B cell (primary cell): ENCODE data around the gene SPTBN1. TPM values are rescaled to one million over a fixed set of nuclear protein-coding genes. Genes with fewer than 3 reads are reported as not detected.

Experiments
- ATAC-seq: fragments of 200-7000 bp; cut with Tn5 transposase; one replicate; pipeline ENCODE4 v1.10.0; 2021; ENCODE audit warnings: low read depth, mild to moderate bottlenecking, moderate number of reproducible peaks, moderate library complexity
- CTCF ChIA-PET: fragments of 350-600 bp; sonication (Branson Sonifier 250); formaldehyde crosslinking; loops from one replicate; lab custom pipeline; 2021; ENCODE audit warnings: antibody characterized with exemption, inconsistent platforms; lab: Charles Lee
- POLR2A ChIA-PET: fragments of 350-600 bp; sonication (Branson Sonifier 250); formaldehyde crosslinking; loops from one replicate; lab custom pipeline; 2021; ENCODE audit warnings: antibody characterized with exemption; lab: Charles Lee
- DNase-seq: peaks from one replicate; pipeline ENCODE4 v3.0.0; 2013
- H2AFZ ChIP-seq: 2 replicates; pipeline ENCODE4 v1.6.1; 2012; ENCODE audit warnings: mild to moderate bottlenecking, low read depth, low read length; ENCODE audit not compliant: insufficient read depth, poor library complexity, severe bottlenecking
- H3K27ac ChIP-seq, 2 donors: 1 replicate in 1 of 2; 2 replicates in 1 of 2; pipeline ENCODE4 v1.5.1; 2012 to 2013; ENCODE audit warnings: low read length in 2 of 2, mild to moderate bottlenecking in 2 of 2, moderate library complexity in 1 of 2
- H3K27me3 ChIP-seq, 4 experiments: fragments of 200-600 bp in 1 of 4; sonication (generic) in 1 of 4; replicated peaks in 1 of 4; 1 replicate in 2 of 4; 2 replicates in 2 of 4; pipeline versions ENCODE4 v1.6.1 to v1.7.0; 2013 to 2016; ENCODE audit warnings: low read length in 3 of 4, mild to moderate bottlenecking in 2 of 4, mixed read lengths in 1 of 4, moderate library complexity in 1 of 4; ENCODE audit not compliant: insufficient read depth in 4 of 4, control insufficient read depth in 3 of 4; ENCODE audit errors: control extremely low read depth in 1 of 4
- H3K36me3 ChIP-seq, 2 experiments: replicated peaks in 1 of 2; 1 replicate in 1 of 2; 2 replicates in 1 of 2; pipeline versions ENCODE4 v1.6.1 to v1.7.1; 2013; ENCODE audit warnings: low read length in 1 of 2; ENCODE audit not compliant: insufficient read depth in 2 of 2, control insufficient read depth in 1 of 2; ENCODE audit errors: control extremely low read depth in 1 of 2, extremely low read depth in 1 of 2
- H3K4me1 ChIP-seq, 2 donors: fragments of 200-600 bp in 1 of 2; sonication (generic) in 1 of 2; 1 replicate in 1 of 2; 2 replicates in 1 of 2; pipeline versions ENCODE4 v1.5.1 to v1.6.1; 2013 to 2017; ENCODE audit warnings: low read length in 2 of 2; ENCODE audit not compliant: control insufficient read depth in 2 of 2, insufficient read depth in 2 of 2
- H3K4me2 ChIP-seq: replicated peaks from 2 replicates; pipeline ENCODE3; 2012; ENCODE audit warnings: mild to moderate bottlenecking, low read depth, low read length; ENCODE audit not compliant: poor library complexity, severe bottlenecking
- H3K4me3 ChIP-seq, 5 experiments: fragments of 200-600 bp in 1 of 5; sonication (generic) in 1 of 5; 1 replicate in 3 of 5; 2 replicates in 2 of 5; pipeline versions ENCODE4 v1.5.1 to v1.7.0; 2011 to 2016; ENCODE audit warnings: low read length in 4 of 5, mild to moderate bottlenecking in 4 of 5, low read depth in 2 of 5, control low read depth in 1 of 5, moderate library complexity in 1 of 5; ENCODE audit not compliant: insufficient read depth in 1 of 5; ENCODE audit errors: control extremely low read depth in 1 of 5, extremely low read depth in 1 of 5
- H3K79me2 ChIP-seq: fragments of 200-600 bp; sonication (generic); one replicate; pipeline ENCODE4 v1.6.0; 2016; ENCODE audit warnings: low read length; ENCODE audit not compliant: control insufficient read depth, insufficient read depth
- H3K9ac ChIP-seq: fragments of 200-600 bp; sonication (generic); 2 replicates; pipeline ENCODE4 v1.6.1; 2017; ENCODE audit warnings: mild to moderate bottlenecking, low read length, moderate library complexity
- H3K9me3 ChIP-seq, 3 donors: one replicate each; pipeline versions ENCODE4 v1.6.1 to v1.7.1; 2013; ENCODE audit warnings: low read length in 2 of 3; ENCODE audit not compliant: control insufficient read depth in 2 of 3, insufficient read depth in 1 of 3; ENCODE audit errors: control extremely low read depth in 1 of 3
- H4K20me1 ChIP-seq: 2 replicates; pipeline ENCODE4 v1.6.0; 2012; ENCODE audit warnings: mild to moderate bottlenecking, low read length; ENCODE audit not compliant: insufficient read depth, control insufficient read depth, poor library complexity, severe bottlenecking
- H3K27ac Mint-ChIP-seq: one replicate; pipeline ENCODE4 v1.8.0; 2021; ENCODE audit warnings: mixed read lengths
- H3K27me3 Mint-ChIP-seq: one replicate; pipeline ENCODE4 v1.8.0; 2021; ENCODE audit warnings: mixed read lengths
- H3K4me1 Mint-ChIP-seq: one replicate; pipeline ENCODE4 v1.8.0; 2021; ENCODE audit warnings: mixed read lengths
- H3K4me3 Mint-ChIP-seq: one replicate; pipeline ENCODE4 v1.8.0; 2021; ENCODE audit warnings: mixed read lengths
- H3K9me3 Mint-ChIP-seq: one replicate; pipeline ENCODE4 v1.8.0; 2022; ENCODE audit warnings: mixed read lengths; ENCODE audit not compliant: insufficient read depth
- CTCF ChIP-seq: fragments of 200-600 bp; IDR thresholded peaks from one replicate; pipeline ENCODE4 v1.8.0; 2022; ENCODE audit warnings: antibody characterized with exemption, mild to moderate bottlenecking
- EZH2 ChIP-seq: IDR thresholded peaks from 2 replicates; pipeline ENCODE4 v1.6.1; 2012; ENCODE audit warnings: borderline replicate concordance, low read depth, mild to moderate bottlenecking, moderate library complexity, low read length; ENCODE audit not compliant: insufficient read depth, poor library complexity, severe bottlenecking
- WGBS: methylation state at CpG from one replicate; pipeline ENCODE4 v1.1.5; 2013; ENCODE audit warnings: missing lambda C conversion rate; ENCODE audit not compliant: insufficient coverage; 5-methylcytosine and 5-hydroxymethylcytosine counted together
- intact Hi-C: fragments of 100-400 bp; cut with micrococcal nuclease; formaldehyde crosslinking; loops from one replicate; pipeline ENCODE4 v1.10.0; 2022
- polyA plus RNA-seq: library from polyadenylated mRNA; depleted of rRNA; stranded (reverse); fragments of >200 nt; gene quantifications from 2 replicates; pipeline ENCODE4 v1.2.3, GENCODE V29; 2012
- total RNA-seq, 2 donors: library from RNA; stranded (reverse); fragments of 120-200 nt in 1 of 2; gene quantifications; 1 replicate in 1 of 2; 2 replicates in 1 of 2; pipeline versions ENCODE4 v1.2.3 to v1.2.4, GENCODE V29; 2013 to 2022

The SPTBN1 gene
- total and polyA plus RNA-seq, 2 donors (not counting 1 experiment from before 2014, with no cell fraction given): 43.7 to 144 TPM

- CTCF ChIA-PET: interaction anchor here (0.7 to 2.4 kb wide), 9 partner anchors 17 to 75 kb away, joined by 3 to 19 read pairs (median 4); no protein-coding TSS in a partner anchor
- WGBS: 99% methylated on average over 13 of the region's 14 CpGs
- no peaks in the 10 kb centered on the region for H3K27me3 Mint-ChIP-seq
- no peak for ATAC-seq
- peak overlapping the region; percentile 75 for H3K27ac Mint-ChIP-seq
- Histone ChIP-seq H3K36me3 (peaks cover 0 to 28% of the 10 kb centered on the region in 2 experiments), H3K79me2 (peaks cover 100% of the 10 kb centered on the region), H2AFZ (no peak overlapping the region), H3K4me3 (no peak overlapping the region), H4K20me1 (peaks cover 76% of the 10 kb centered on the region), H3K27ac (no peak overlapping the region), H3K9me3 (no peaks in the 10 kb centered on the region), H3K9ac (no peak overlapping the region), H3K4me1 (peaks cover 77 to 81% of the 10 kb centered on the region in 2 donors), H3K27me3 (no peaks in the 10 kb centered on the region), H3K4me2 (no peak overlapping the region)
- TF ChIP-seq EZH2 (no peak), CTCF (no peak)
- intact Hi-C loops: no loop called here
- H3K4me1 Mint-ChIP-seq: peaks cover 94% of the 10 kb centered on the region
- peak overlapping the region; percentile 26 for H3K4me3 Mint-ChIP-seq
- no peak for DNase-seq
- POLR2A ChIA-PET: no interaction called here
- no peaks in the 10 kb centered on the region for H3K9me3 Mint-ChIP-seq
Measured at GRCh38 chr2:54598347-54599325, 142.5 kb downstream of the SPTBN1 start.

DNA sequence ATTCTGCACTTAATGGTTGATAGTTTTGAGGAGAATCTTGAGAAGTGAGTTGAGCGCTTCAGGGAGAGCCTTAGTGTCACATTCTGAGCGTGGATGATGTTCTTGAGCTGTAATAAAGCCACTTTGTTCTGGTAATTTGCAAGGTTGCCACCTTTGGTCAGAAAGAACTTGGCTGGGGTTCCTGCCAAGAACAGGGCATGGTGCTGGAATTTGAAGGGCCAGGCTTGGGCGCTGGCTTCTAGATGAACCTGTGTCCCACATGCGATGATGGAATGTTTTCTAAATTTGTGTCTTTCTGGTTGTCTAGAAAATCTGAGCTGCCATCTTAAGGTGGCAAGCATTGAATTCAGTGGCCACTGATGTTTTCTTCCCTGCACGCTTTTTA, 143.2 kb downstream of the SPTBN1 start:
- Mint-ChIP-seq H3K4me1 (peaks cover 93% of the 10 kb centered on the region), H3K27me3 (no peaks in the 10 kb centered on the region), H3K9me3 (no peaks in the 10 kb centered on the region), H3K27ac (no peak overlapping the region), H3K4me3 (no peak overlapping the region)
- POLR2A ChIA-PET: no interaction called here
- peaks cover 0 to 28% of the 10 kb centered on the region in 2 experiments for H3K36me3 ChIP-seq
- H3K27me3 ChIP-seq: no peaks in the 10 kb centered on the region
- CTCF ChIA-PET: interaction anchor here (0.7 to 1.5 kb wide), 6 partner anchors 24 to 76 kb away, joined by 3 to 4 read pairs (median 3); no protein-coding TSS in a partner anchor
- H3K4me3 ChIP-seq: no peak overlapping the region
- intact Hi-C loops: no loop called here
- DNase-seq: no peak
- H4K20me1 ChIP-seq: peaks cover 83% of the 10 kb centered on the region
- H3K79me2 ChIP-seq: peaks cover 100% of the 10 kb centered on the region
- 93% methylated on average over 5 of the region's 5 CpGs for WGBS
- H3K9ac ChIP-seq: no peak overlapping the region
- no peak overlapping the region for H3K27ac ChIP-seq
- H3K4me1 ChIP-seq: peaks cover 78 to 81% of the 10 kb centered on the region in 2 donors
- H3K4me2 ChIP-seq: no peak overlapping the region
- no peak overlapping the region for H2AFZ ChIP-seq
- no peak for ATAC-seq
- H3K9me3 ChIP-seq: no peaks in the 10 kb centered on the region
- no peak for TF ChIP-seq EZH2
- no peak for TF ChIP-seq CTCF
